CD4-positive, alpha-beta memory T cell (primary cell): ENCODE data around the gene MREG. TPM values are rescaled to one million over a fixed set of nuclear protein-coding genes. Genes with fewer than 3 reads are reported as not detected.

ENCODE experiments used
- CTCF ChIA-PET: fragments of 350-600 bp; sonication (Branson Sonifier 250); formaldehyde crosslinking; loops from one replicate; lab custom pipeline; 2021; ENCODE audit warnings: inconsistent platforms; ENCODE audit not compliant: partially characterized antibody; lab: Charles Lee
- POLR2A ChIA-PET: fragments of 350-600 bp; sonication (Branson Sonifier 250); formaldehyde crosslinking; loops from one replicate; lab custom pipeline; 2021; ENCODE audit not compliant: partially characterized antibody; lab: Charles Lee
- DNase-seq, 5 donors: peaks; one replicate each; pipeline versions ENCODE4 v3.0.0 to v3.0.0-alpha.2; 2020 to 2022; ENCODE audit warnings: mixed read lengths in 1 of 5
- H3K27ac ChIP-seq: one replicate; pipeline ENCODE4 v1.7.0; 2013; ENCODE audit warnings: low read depth, low read length
- H3K27me3 ChIP-seq: 2 replicates; pipeline ENCODE4 v1.7.0; 2013; ENCODE audit warnings: mild to moderate bottlenecking, low read length, moderate library complexity; ENCODE audit not compliant: insufficient read depth
- H3K36me3 ChIP-seq: 2 replicates; pipeline ENCODE4 v1.7.0; 2013; ENCODE audit warnings: mild to moderate bottlenecking, low read length, moderate library complexity; ENCODE audit not compliant: insufficient read depth
- H3K4me1 ChIP-seq: 2 replicates; pipeline ENCODE4 v1.7.0; 2013; ENCODE audit warnings: mild to moderate bottlenecking, low read length, moderate library complexity; ENCODE audit not compliant: insufficient read depth
- H3K4me3 ChIP-seq, 2 donors: one replicate each; pipeline ENCODE4 v1.7.0; 2013; ENCODE audit warnings: low read length in 2 of 2, mild to moderate bottlenecking in 1 of 2
- H3K9me3 ChIP-seq, 2 donors: one replicate each; pipeline ENCODE4 v1.7.0; 2013; ENCODE audit warnings: low read length in 2 of 2, control low read depth in 1 of 2; ENCODE audit not compliant: control insufficient read depth in 1 of 2
- H3K27ac Mint-ChIP-seq, 7 donors: one replicate each; pipeline ENCODE4 v1.8.0; 2020 to 2021; ENCODE audit warnings: mixed read lengths in 7 of 7, mild to moderate bottlenecking in 6 of 7, inconsistent platforms in 3 of 7, moderate library complexity in 3 of 7
- H3K27me3 Mint-ChIP-seq, 2 donors: one replicate each; pipeline ENCODE4 v1.8.0; 2020 to 2021; ENCODE audit warnings: mixed read lengths in 2 of 2
- H3K36me3 Mint-ChIP-seq, 2 donors: one replicate each; pipeline ENCODE4 v1.8.0; 2020 to 2021; ENCODE audit warnings: mixed read lengths in 2 of 2, inconsistent platforms in 1 of 2, mild to moderate bottlenecking in 1 of 2
- H3K4me1 Mint-ChIP-seq, 4 donors: one replicate each; pipeline ENCODE4 v1.8.0; 2020 to 2021; ENCODE audit warnings: mixed read lengths in 4 of 4, mild to moderate bottlenecking in 1 of 4
- H3K4me3 Mint-ChIP-seq, 8 donors: one replicate each; pipeline ENCODE4 v1.8.0; 2020 to 2021; ENCODE audit warnings: mixed read lengths in 8 of 8, mild to moderate bottlenecking in 7 of 8, moderate library complexity in 6 of 8, inconsistent platforms in 3 of 8
- H3K9me3 Mint-ChIP-seq, 8 donors: one replicate each; pipeline ENCODE4 v1.8.0; 2020 to 2021; ENCODE audit warnings: mixed read lengths in 8 of 8, mild to moderate bottlenecking in 5 of 8, inconsistent platforms in 3 of 8, moderate library complexity in 1 of 8
- intact Hi-C: fragments of 100-400 bp; cut with micrococcal nuclease; formaldehyde crosslinking; loops from one replicate; pipeline ENCODE4 v1.15.1; 2023
- polyA plus RNA-seq, 2 donors: library from polyadenylated mRNA; unstranded; fragments of 300-500 nt; fragmentation: Illumina TruSeq; gene quantifications; one replicate each; pipeline ENCODE4 v1.2.3, GENCODE V29; 2021
- total RNA-seq, 2 experiments: library from RNA; stranded (reverse); gene quantifications; one replicate each; pipeline ENCODE4 v1.2.3, GENCODE V29; 2021

The MREG gene
- total and polyA plus RNA-seq, 4 experiments from 2014 or later: 0.11 to 7.4 (median 4.7) TPM

GRCh38 chr2:215982465-215982875, 30.9 kb downstream of the MREG start:
- Mint-ChIP-seq H3K4me3 (peak overlapping the region in 1 of 8 donors; percentile 26), H3K4me1 (peaks cover 5 to 32% (median 17%) of the 10 kb centered on the region in 4 donors), H3K27me3 (no peaks in the 10 kb centered on the region), H3K27ac (peak overlapping the region in 2 of 7 donors; percentile 31 to 52), H3K36me3 (peaks cover 24 to 43% of the 10 kb centered on the region in 2 donors), H3K9me3 (peaks cover 0 to 6% (median 2%) of the 10 kb centered on the region in 8 donors)
- Histone ChIP-seq H3K27me3 (no peaks in the 10 kb centered on the region), H3K27ac (no peak overlapping the region), H3K4me1 (peaks cover 8% of the 10 kb centered on the region), H3K9me3 (no peaks in the 10 kb centered on the region), H3K4me3 (no peak overlapping the region), H3K36me3 (no peaks in the 10 kb centered on the region)
- ChIA-PET POLR2A (no interaction called here), CTCF (no interaction called here)
- intact Hi-C loops: no loop called here
- no peak for DNase-seq

GRCh38 chr2:215981115-215981514, 32.2 kb downstream of the MREG start:
- ChIA-PET POLR2A (no interaction called here), CTCF (no interaction called here)
- Histone ChIP-seq H3K9me3 (no peaks in the 10 kb centered on the region), H3K27me3 (no peaks in the 10 kb centered on the region), H3K36me3 (no peaks in the 10 kb centered on the region), H3K27ac (no peak overlapping the region), H3K4me1 (peaks cover 8% of the 10 kb centered on the region), H3K4me3 (no peak overlapping the region)
- H3K9me3 Mint-ChIP-seq: peaks cover 0 to 6% (median 2%) of the 10 kb centered on the region in 8 donors
- H3K36me3 Mint-ChIP-seq: peaks cover 16 to 35% of the 10 kb centered on the region in 2 donors
- no peak for DNase-seq
- no peak overlapping the region for H3K27ac Mint-ChIP-seq
- intact Hi-C loops: no loop called here
- no peak overlapping the region for H3K4me3 Mint-ChIP-seq
- H3K27me3 Mint-ChIP-seq: no peaks in the 10 kb centered on the region
- H3K4me1 Mint-ChIP-seq: peaks cover 5 to 33% (median 21%) of the 10 kb centered on the region in 4 donors

- Histone ChIP-seq H3K27me3 (no peaks in the 10 kb centered on the region), H3K27ac (no peak overlapping the region), H3K4me1 (peaks cover 8% of the 10 kb centered on the region), H3K4me3 (no peak overlapping the region), H3K36me3 (no peaks in the 10 kb centered on the region), H3K9me3 (no peaks in the 10 kb centered on the region)
- peaks cover 0 to 6% (median 2%) of the 10 kb centered on the region in 8 donors for H3K9me3 Mint-ChIP-seq
- peaks cover 13 to 27% of the 10 kb centered on the region in 2 donors for H3K36me3 Mint-ChIP-seq
- peak overlapping the region in 6 of 8 donors; percentile 4 to 52 (median 30) for H3K4me3 Mint-ChIP-seq
- peaks cover 5 to 33% (median 23%) of the 10 kb centered on the region in 4 donors for H3K4me1 Mint-ChIP-seq
- DNase-seq: peak in 3 of 5 donors; percentile 10 to 20 (median 16)
- peak overlapping the region in 3 of 7 donors; percentile 32 to 64 (median 62) for H3K27ac Mint-ChIP-seq
- intact Hi-C loops: no loop called here
- CTCF ChIA-PET: no interaction called here
- POLR2A ChIA-PET: no interaction called here
- no peaks in the 10 kb centered on the region for H3K27me3 Mint-ChIP-seq
Measured at GRCh38 chr2:215979620-215980019, 33.7 kb downstream of the MREG start.

GRCh38 chr2:215974700-215975429, 38.5 kb downstream of the MREG start:
- DNase-seq: no peak
- Histone ChIP-seq H3K4me1 (peaks cover 8% of the 10 kb centered on the region), H3K9me3 (no peaks in the 10 kb centered on the region), H3K4me3 (no peak overlapping the region), H3K27ac (no peak overlapping the region), H3K36me3 (no peaks in the 10 kb centered on the region), H3K27me3 (no peaks in the 10 kb centered on the region)
- H3K27me3 Mint-ChIP-seq: no peaks in the 10 kb centered on the region
- peaks cover 1 to 20% (median 14%) of the 10 kb centered on the region in 4 donors for H3K4me1 Mint-ChIP-seq
- H3K4me3 Mint-ChIP-seq: no peak overlapping the region
- H3K36me3 Mint-ChIP-seq: peaks cover 18 to 39% of the 10 kb centered on the region in 2 donors
- CTCF ChIA-PET: interaction anchor here (0.8 kb wide), 1 partner anchor 40 kb away, joined by 3 read pairs; no protein-coding TSS in a partner anchor
- peaks cover 0 to 5% (median under 1%) of the 10 kb centered on the region in 8 donors for H3K9me3 Mint-ChIP-seq
- intact Hi-C loops: no loop called here
- POLR2A ChIA-PET: no interaction called here
- peak overlapping the region in 2 of 7 donors; percentile 55 to 61 for H3K27ac Mint-ChIP-seq

- peaks cover 5% of the 10 kb centered on the region for H3K4me1 ChIP-seq
- H3K36me3 Mint-ChIP-seq: peaks cover 16 to 35% of the 10 kb centered on the region in 2 donors
- no peak overlapping the region for H3K27ac Mint-ChIP-seq
- H3K36me3 ChIP-seq: no peaks in the 10 kb centered on the region
- no peaks in the 10 kb centered on the region for H3K27me3 Mint-ChIP-seq
- no peak overlapping the region for H3K27ac ChIP-seq
- no peak for DNase-seq
- no peak overlapping the region for H3K4me3 Mint-ChIP-seq
- H3K4me1 Mint-ChIP-seq: peaks cover 0 to 15% (median 10%) of the 10 kb centered on the region in 4 donors
- peaks cover 0 to 5% (median under 1%) of the 10 kb centered on the region in 8 donors for H3K9me3 Mint-ChIP-seq
- H3K9me3 ChIP-seq: no peaks in the 10 kb centered on the region
- no peaks in the 10 kb centered on the region for H3K27me3 ChIP-seq
- CTCF ChIA-PET: interaction anchor here (0.5 kb wide), 1 partner anchor 1078 kb away, joined by 3 read pairs; no protein-coding TSS in a partner anchor
- H3K4me3 ChIP-seq: no peak overlapping the region
- POLR2A ChIA-PET: no interaction called here
- intact Hi-C loops: no loop called here
Measured at GRCh38 chr2:215973954-215974699, 39.2 kb downstream of the MREG start.

GRCh38 chr2:215973145-215973792, 40.1 kb downstream of the MREG start:
- DNase-seq: no peak
- H3K4me3 Mint-ChIP-seq: no peak overlapping the region
- Histone ChIP-seq H3K4me1 (peaks cover 5% of the 10 kb centered on the region), H3K27me3 (no peaks in the 10 kb centered on the region), H3K27ac (no peak overlapping the region), H3K4me3 (no peak overlapping the region), H3K9me3 (no peaks in the 10 kb centered on the region), H3K36me3 (no peaks in the 10 kb centered on the region)
- peak overlapping the region in 1 of 7 donors; percentile 29 for H3K27ac Mint-ChIP-seq
- no peaks in the 10 kb centered on the region for H3K27me3 Mint-ChIP-seq
- H3K36me3 Mint-ChIP-seq: peaks cover 16 to 35% of the 10 kb centered on the region in 2 donors
- CTCF ChIA-PET: interaction anchor here (0.5 kb wide), 1 partner anchor 1077 kb away, joined by 3 read pairs; no protein-coding TSS in a partner anchor
- POLR2A ChIA-PET: no interaction called here
- H3K9me3 Mint-ChIP-seq: peaks cover 0 to 5% (median under 1%) of the 10 kb centered on the region in 8 donors
- H3K4me1 Mint-ChIP-seq: peaks cover 0 to 12% (median 8%) of the 10 kb centered on the region in 4 donors
- intact Hi-C loops: no loop called here
